HG02870 (cell line): ENCODE measurements around the gene FBXO8.

ENCODE experiments used
- ATAC-seq: cut with Tn5 transposase; IDR thresholded peaks from one replicate; pipeline ENCODE4 v1.9.1; 2021; ENCODE audit warnings: mild to moderate bottlenecking, moderate library complexity; ENCODE audit not compliant: unreplicated experiment

The FBXO8 gene

GRCh38 chr4:174248407-174248806 is 35.1 kb downstream of the FBXO8 start:
- ATAC-seq: no peak

- no peak for ATAC-seq
These were observed 37.8 kb downstream of the FBXO8 start for GRCh38 chr4:174245714-174246113.

- ATAC-seq: peak; percentile 58
These were observed 39.0 kb downstream of the FBXO8 start for GRCh38 chr4:174244441-174244840.

- ATAC-seq: no peak
These were observed 42.3 kb downstream of the FBXO8 start for GRCh38 chr4:174241162-174241561.

- ATAC-seq: no peak
These were observed 47.1 kb downstream of the FBXO8 start for GRCh38 chr4:174236359-174236758.

- ATAC-seq: no peak
These were observed 52.8 kb downstream of the FBXO8 start for GRCh38 chr4:174230680-174231079.

- no peak for ATAC-seq
These were observed 53.3 kb downstream of the FBXO8 start for GRCh38 chr4:174230148-174230547.

GRCh38 chr4:174228988-174229387 is 54.5 kb downstream of the FBXO8 start:
- ATAC-seq: no peak

GRCh38 chr4:174225349-174226049 is 58.0 kb downstream of the FBXO8 start:
- no peak for ATAC-seq

- ATAC-seq: no peak
These were observed 58.9 kb downstream of the FBXO8 start for GRCh38 chr4:174224550-174224949.

- peak; percentile 79 for ATAC-seq
These were observed 61.1 kb downstream of the FBXO8 start for GRCh38 chr4:174222266-174222872.

GRCh38 chr4:174218127-174218790 is 65.2 kb downstream of the FBXO8 start:
- no peak for ATAC-seq

GRCh38 chr4:174217273-174218126 is 66.0 kb downstream of the FBXO8 start:
- no peak for ATAC-seq

- no peak for ATAC-seq
These were observed 66.6 kb downstream of the FBXO8 start for GRCh38 chr4:174216799-174217272.

- no peak for ATAC-seq
These were observed 67.3 kb downstream of the FBXO8 start for GRCh38 chr4:174215961-174216680.

GRCh38 chr4:174215057-174215456 is 68.4 kb downstream of the FBXO8 start:
- ATAC-seq: no peak

- ATAC-seq: no peak
These were observed 69.2 kb downstream of the FBXO8 start for GRCh38 chr4:174214101-174214878.

GRCh38 chr4:174213731-174214100 is 69.8 kb downstream of the FBXO8 start:
- no peak for ATAC-seq

GRCh38 chr4:174212061-174212460 is 71.4 kb downstream of the FBXO8 start:
- no peak for ATAC-seq

- no peak for ATAC-seq
These were observed 71.8 kb downstream of the FBXO8 start for GRCh38 chr4:174211622-174212044.
